Measurements from ENCODE around the gene TMEM51.

- TF ChIP-seq EP300 (IDR thresholded peaks at IDR 0.05) (peak in 1 of 2 donors; percentile 33), POLR2A (IDR thresholded peaks at IDR 0.05) (no peak), CTCF (IDR thresholded peaks at IDR 0.05) (no peak)
Observed at GRCh38 chr1:15231714-15232201, 78.2 kb downstream of the TMEM51 start.

All from tibial nerve (tissue), 4 donors.